A673 (cell line): Measurements from ENCODE around the gene PGLYRP1. TPM values are rescaled to one million over a fixed set of nuclear protein-coding genes. Genes with fewer than 3 reads are reported as not detected.

Experiments used
- BruUV-seq: library from RNA; stranded (reverse); fragments of 400-500 nt; replicated peaks from 2 replicates; lab custom pipeline; 2021; lab: Mats Ljungman, UMichigan
- CTCF ChIA-PET: fragments of 300-600 bp; sonication (Branson Sonifier 250); formaldehyde crosslinking; loops from one replicate; lab custom pipeline; 2022; ENCODE audit warnings: antibody characterized with exemption; lab: Charles Lee
- POLR2A ChIA-PET: fragments of 300-600 bp; sonication (Branson Sonifier 250); formaldehyde crosslinking; loops from one replicate; lab custom pipeline; 2022; ENCODE audit warnings: antibody characterized with exemption; ENCODE audit not compliant: low non-redundant PET; lab: Charles Lee
- DNase-seq: peaks from one replicate; pipeline ENCODE4 v3.0.0-alpha.2; 2015; ENCODE audit warnings: low spot score
- H3K27ac ChIP-seq: fragments of 200-600 bp; sonication (generic); 2 replicates; pipeline ENCODE4 v1.5.1; 2016; ENCODE audit warnings: mixed run types, low read depth, mild to moderate bottlenecking, mixed read lengths, antibody characterized with exemption, low read length; ENCODE audit not compliant: poor library complexity, severe bottlenecking
- H3K27me3 ChIP-seq: fragments of 200-600 bp; sonication (generic); replicated peaks from 2 replicates; pipeline ENCODE4 v1.6.1; 2017; ENCODE audit warnings: mixed run types, low read depth, mild to moderate bottlenecking, mixed read lengths, antibody characterized with exemption, low read length; ENCODE audit not compliant: insufficient read depth, poor library complexity
- H3K36me3 ChIP-seq: fragments of 200-600 bp; sonication (generic); 2 replicates; pipeline ENCODE4 v1.6.1; 2016; ENCODE audit warnings: mixed run types, mild to moderate bottlenecking, mixed read lengths, antibody characterized with exemption, low read length; ENCODE audit not compliant: insufficient read depth, poor library complexity, severe bottlenecking
- H3K4me1 ChIP-seq: fragments of 200-600 bp; sonication (generic); 2 replicates; pipeline ENCODE4 v1.6.1; 2017; ENCODE audit warnings: mixed run types, mild to moderate bottlenecking, mixed read lengths, antibody characterized with exemption, low read length; ENCODE audit not compliant: insufficient read depth, poor library complexity, severe bottlenecking
- H3K4me3 ChIP-seq: fragments of 200-600 bp; sonication (generic); 2 replicates; pipeline ENCODE4 v1.5.1; 2016; ENCODE audit warnings: low read depth, mixed run types, mild to moderate bottlenecking, mixed read lengths, low read length; ENCODE audit not compliant: poor library complexity, severe bottlenecking
- H3K9me3 ChIP-seq: fragments of 200-600 bp; sonication (generic); 2 replicates; pipeline ENCODE4 v1.6.1; 2016; ENCODE audit warnings: mixed run types, low read depth, mild to moderate bottlenecking, mixed read lengths, antibody characterized with exemption, low read length; ENCODE audit not compliant: poor library complexity, severe bottlenecking
- EZH2 ChIP-seq: fragments of 200-600 bp; sonication (generic); IDR thresholded peaks from 2 replicates; pipeline ENCODE4 v1.6.1; 2017; ENCODE audit warnings: borderline replicate concordance, low read depth, mild to moderate bottlenecking, mixed read lengths, antibody characterized with exemption, low read length; ENCODE audit not compliant: poor library complexity, severe bottlenecking
- intact Hi-C: fragments of 100-400 bp; cut with micrococcal nuclease; formaldehyde crosslinking; loops from one replicate; pipeline ENCODE4 v1.10.0; 2022; ENCODE audit not compliant: unreplicated experiment
- total RNA-seq: library from RNA; stranded (reverse); gene quantifications from 2 replicates; pipeline ENCODE4 v1.2.3, GENCODE V29; 2021
- TF ChIP-seq, protein P1 (sequence below): fragments of 300-800, 200-600 bp; sonication (generic); conservative IDR thresholded peaks from 2 replicates; pipeline ENCODE4 v1.5.1; 2017; ENCODE audit warnings: low read depth, mild to moderate bottlenecking, antibody characterized with exemption, low read length, moderate library complexity, mixed read lengths

Gene PGLYRP1
- total RNA-seq, 1 experiment from 2014 or later = not detected

DNA sequence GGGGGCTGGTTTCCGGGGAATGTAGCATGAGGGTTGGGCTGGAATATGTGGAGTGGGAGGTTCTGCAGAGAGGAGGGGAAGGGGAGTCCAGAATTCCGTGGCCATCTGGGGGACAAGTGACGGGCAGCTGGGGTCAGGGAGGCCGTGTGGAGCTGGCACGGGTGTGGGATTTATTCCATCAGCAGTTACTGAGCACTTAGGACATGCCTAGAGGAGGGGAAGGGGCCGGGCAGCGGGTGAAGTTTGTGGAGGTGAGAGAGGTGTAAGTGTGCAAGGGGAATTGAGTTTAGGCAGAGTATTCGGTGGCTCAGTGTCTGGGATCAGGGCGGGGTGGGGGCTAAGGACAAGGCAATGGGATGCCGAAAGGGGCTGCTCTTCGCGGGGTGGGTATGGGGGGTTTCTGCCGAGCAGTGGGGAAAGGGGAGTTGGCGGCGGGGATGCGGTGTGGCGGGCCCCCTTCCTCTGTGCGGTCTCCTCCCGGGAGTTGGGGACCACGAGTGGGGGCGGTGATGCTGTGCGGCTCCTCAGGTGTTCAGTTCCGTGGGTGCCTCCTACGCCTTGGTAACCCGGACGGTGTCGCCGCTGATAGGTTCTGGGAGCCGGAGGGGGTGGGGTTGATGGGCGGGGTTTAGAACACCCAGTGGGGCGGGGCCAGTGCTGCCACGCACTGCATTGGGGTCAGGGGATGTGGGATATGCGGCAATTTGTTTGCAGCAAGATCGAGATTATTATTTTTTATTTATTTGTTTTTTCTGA is 22.2 kb downstream of the PGLYRP1 start:
- Histone ChIP-seq H3K4me3 (no peak overlapping the region), H3K27me3 (no peaks in the 10 kb centered on the region), H3K4me1 (peaks cover 12% of the 10 kb centered on the region), H3K9me3 (no peaks in the 10 kb centered on the region), H3K36me3 (no peaks in the 10 kb centered on the region), H3K27ac (no peak overlapping the region)
- no TSS peak for BruUV-seq
- ChIA-PET CTCF (no interaction called here), POLR2A (no interaction called here)
- peak; percentile 31 for DNase-seq
- intact Hi-C loops = no loop called here
- no peak for TF ChIP-seq EZH2
- TF ChIP-seq, protein P1, sequence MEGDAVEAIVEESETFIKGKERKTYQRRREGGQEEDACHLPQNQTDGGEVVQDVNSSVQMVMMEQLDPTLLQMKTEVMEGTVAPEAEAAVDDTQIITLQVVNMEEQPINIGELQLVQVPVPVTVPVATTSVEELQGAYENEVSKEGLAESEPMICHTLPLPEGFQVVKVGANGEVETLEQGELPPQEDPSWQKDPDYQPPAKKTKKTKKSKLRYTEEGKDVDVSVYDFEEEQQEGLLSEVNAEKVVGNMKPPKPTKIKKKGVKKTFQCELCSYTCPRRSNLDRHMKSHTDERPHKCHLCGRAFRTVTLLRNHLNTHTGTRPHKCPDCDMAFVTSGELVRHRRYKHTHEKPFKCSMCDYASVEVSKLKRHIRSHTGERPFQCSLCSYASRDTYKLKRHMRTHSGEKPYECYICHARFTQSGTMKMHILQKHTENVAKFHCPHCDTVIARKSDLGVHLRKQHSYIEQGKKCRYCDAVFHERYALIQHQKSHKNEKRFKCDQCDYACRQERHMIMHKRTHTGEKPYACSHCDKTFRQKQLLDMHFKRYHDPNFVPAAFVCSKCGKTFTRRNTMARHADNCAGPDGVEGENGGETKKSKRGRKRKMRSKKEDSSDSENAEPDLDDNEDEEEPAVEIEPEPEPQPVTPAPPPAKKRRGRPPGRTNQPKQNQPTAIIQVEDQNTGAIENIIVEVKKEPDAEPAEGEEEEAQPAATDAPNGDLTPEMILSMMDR = no peak

DNA sequence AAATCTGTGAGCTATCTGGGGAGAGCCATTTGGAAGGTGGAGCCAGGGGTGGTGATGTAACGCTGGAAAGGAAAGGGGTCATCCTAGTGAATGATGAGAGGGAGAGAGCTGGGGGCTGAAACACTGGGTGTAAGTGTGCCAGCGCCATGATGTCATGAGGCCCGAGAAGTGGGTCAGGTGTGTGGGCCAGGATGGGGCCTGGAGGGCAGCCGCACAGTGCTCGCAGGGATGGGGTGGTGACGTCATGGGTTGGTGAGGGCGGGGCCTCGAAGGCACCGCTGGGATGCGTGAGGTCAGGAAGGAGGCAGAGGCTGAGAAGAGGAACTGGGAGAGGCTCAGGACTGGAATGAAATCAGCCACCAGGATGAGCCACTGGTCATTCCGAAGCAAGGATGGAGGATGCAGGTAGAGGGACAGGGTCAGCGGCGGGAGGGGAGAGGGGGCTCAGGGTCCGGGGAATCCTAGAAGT is 23.2 kb downstream of the PGLYRP1 start:
- intact Hi-C loops = no loop called here

DNA sequence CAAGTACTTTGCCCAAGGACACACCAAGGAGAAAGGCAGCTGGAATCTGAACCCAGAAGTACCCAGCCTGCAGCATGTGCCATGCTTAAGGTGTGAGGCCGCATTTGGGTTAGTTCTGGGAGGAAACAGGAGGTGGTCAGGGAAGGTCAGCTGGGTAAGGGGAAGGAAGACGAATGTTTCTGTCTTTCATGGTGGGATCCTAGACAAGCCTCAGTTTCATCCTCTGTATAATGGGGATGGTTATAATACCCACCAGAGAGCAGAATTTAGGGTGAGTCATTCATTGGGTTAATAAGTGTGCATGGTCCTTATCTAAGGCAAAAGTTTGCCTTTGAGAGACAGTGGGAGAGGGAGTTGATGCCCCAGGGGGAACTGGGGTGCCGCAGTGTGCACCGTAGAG is 24.0 kb downstream of the PGLYRP1 start:
- POLR2A ChIA-PET = no interaction called here
- Histone ChIP-seq H3K4me3 (no peak overlapping the region), H3K4me1 (peaks cover 12% of the 10 kb centered on the region), H3K9me3 (no peaks in the 10 kb centered on the region), H3K36me3 (no peaks in the 10 kb centered on the region), H3K27me3 (no peaks in the 10 kb centered on the region), H3K27ac (no peak overlapping the region)
- TF ChIP-seq, protein P1 = no peak
- TF ChIP-seq EZH2 = no peak
- BruUV-seq = no TSS peak
- CTCF ChIA-PET = no interaction called here
- intact Hi-C loops = no loop called here
- no peak for DNase-seq

More for the DNA sequence above, 23.2 kb downstream of the PGLYRP1 start:
- no TSS peak for BruUV-seq
- ChIA-PET POLR2A (no interaction called here), CTCF (no interaction called here)
- Histone ChIP-seq H3K36me3 (no peaks in the 10 kb centered on the region), H3K4me3 (no peak overlapping the region), H3K27me3 (no peaks in the 10 kb centered on the region), H3K9me3 (no peaks in the 10 kb centered on the region), H3K27ac (no peak overlapping the region), H3K4me1 (peaks cover 12% of the 10 kb centered on the region)
- DNase-seq = no peak
- TF ChIP-seq EZH2 = no peak
- TF ChIP-seq, protein P1 = no peak
